ENCODE measurements around the gene C6orf132. TPM values are rescaled to one million over a fixed set of nuclear protein-coding genes. Genes with fewer than 3 reads are reported as not detected.

Gene C6orf132
- total RNA-seq, 1 donor from 2014 or later: 13.5 TPM

- Histone ChIP-seq H3K36me3 (peaks cover 3% of the 10 kb centered on the region), H3K27me3 (ENCODE audit: low read depth) (no peaks in the 10 kb centered on the region), H3K9me3 (no peaks in the 10 kb centered on the region), H3K4me1 (peaks cover 18% of the 10 kb centered on the region), H3K27ac (no peak overlapping the region), H3K4me3 (no peak overlapping the region)
- ATAC-seq: no peak
- no peak for TF ChIP-seq CTCF (IDR thresholded peaks at IDR 0.05)
- intact Hi-C loops (cut with DNase I): no loop called here
- no peak for DNase-seq
Measured at GRCh38 chr6:42108071-42108470, 34.3 kb downstream of the C6orf132 start.

- TF ChIP-seq CTCF (IDR thresholded peaks at IDR 0.05): no peak
- intact Hi-C loops (cut with DNase I): no loop called here
- Histone ChIP-seq H3K4me3 (no peak overlapping the region), H3K36me3 (peaks cover 3% of the 10 kb centered on the region), H3K27ac (no peak overlapping the region), H3K9me3 (no peaks in the 10 kb centered on the region), H3K4me1 (peaks cover 27% of the 10 kb centered on the region), H3K27me3 (ENCODE audit: low read depth) (no peaks in the 10 kb centered on the region)
- ATAC-seq: no peak
- no peak for DNase-seq
Measured at GRCh38 chr6:42106112-42107023, 36.1 kb downstream of the C6orf132 start.

GRCh38 chr6:42105709-42106108, 36.7 kb downstream of the C6orf132 start:
- Histone ChIP-seq H3K9me3 (no peaks in the 10 kb centered on the region), H3K4me1 (peaks cover 33% of the 10 kb centered on the region), H3K27ac (no peak overlapping the region), H3K4me3 (no peak overlapping the region), H3K36me3 (peaks cover 3% of the 10 kb centered on the region), H3K27me3 (ENCODE audit: low read depth) (no peaks in the 10 kb centered on the region)
- intact Hi-C loops (cut with DNase I): no loop called here
- ATAC-seq (no peak), DNase-seq (no peak)
- no peak for TF ChIP-seq CTCF (IDR thresholded peaks at IDR 0.05)

- peaks cover 3% of the 10 kb centered on the region for H3K36me3 ChIP-seq
- no peaks in the 10 kb centered on the region for H3K27me3 ChIP-seq (ENCODE audit: low read depth)
- TF ChIP-seq CTCF (IDR thresholded peaks at IDR 0.05): no peak
- DNase-seq (no peak), ATAC-seq (no peak)
- no peak overlapping the region for H3K27ac ChIP-seq
- intact Hi-C loops (cut with DNase I): no loop called here
- H3K4me3 ChIP-seq: no peak overlapping the region
- peaks cover 36% of the 10 kb centered on the region for H3K4me1 ChIP-seq
- no peaks in the 10 kb centered on the region for H3K9me3 ChIP-seq
Measured at GRCh38 chr6:42105156-42105648, 37.2 kb downstream of the C6orf132 start.

GRCh38 chr6:42104804-42105125, 37.7 kb downstream of the C6orf132 start:
- TF ChIP-seq CTCF (IDR thresholded peaks at IDR 0.05): no peak
- H3K4me1 ChIP-seq: peaks cover 40% of the 10 kb centered on the region
- no peak for DNase-seq
- peaks cover 3% of the 10 kb centered on the region for H3K36me3 ChIP-seq
- intact Hi-C loops (cut with DNase I): no loop called here
- H3K4me3 ChIP-seq: peak overlapping the region; percentile 57
- H3K27me3 ChIP-seq (ENCODE audit: low read depth): no peaks in the 10 kb centered on the region
- no peaks in the 10 kb centered on the region for H3K9me3 ChIP-seq
- no peak for ATAC-seq
- peak overlapping the region; percentile 76 for H3K27ac ChIP-seq

All from lower lobe of right lung (tissue), 2 donors.